Hematopoietic multipotent progenitor cell treated with erythropoietin and hydrocortisone succinate and interleukin-3 and kit ligand, for 15 days (in vitro differentiated cells): ENCODE measurements around the gene MGME1.

Experiments
- DNase-seq: peaks from one replicate; pipeline ENCODE4 v3.0.0-alpha.2; 2015; ENCODE audit warnings: low spot score

MGME1 gene

DNA sequence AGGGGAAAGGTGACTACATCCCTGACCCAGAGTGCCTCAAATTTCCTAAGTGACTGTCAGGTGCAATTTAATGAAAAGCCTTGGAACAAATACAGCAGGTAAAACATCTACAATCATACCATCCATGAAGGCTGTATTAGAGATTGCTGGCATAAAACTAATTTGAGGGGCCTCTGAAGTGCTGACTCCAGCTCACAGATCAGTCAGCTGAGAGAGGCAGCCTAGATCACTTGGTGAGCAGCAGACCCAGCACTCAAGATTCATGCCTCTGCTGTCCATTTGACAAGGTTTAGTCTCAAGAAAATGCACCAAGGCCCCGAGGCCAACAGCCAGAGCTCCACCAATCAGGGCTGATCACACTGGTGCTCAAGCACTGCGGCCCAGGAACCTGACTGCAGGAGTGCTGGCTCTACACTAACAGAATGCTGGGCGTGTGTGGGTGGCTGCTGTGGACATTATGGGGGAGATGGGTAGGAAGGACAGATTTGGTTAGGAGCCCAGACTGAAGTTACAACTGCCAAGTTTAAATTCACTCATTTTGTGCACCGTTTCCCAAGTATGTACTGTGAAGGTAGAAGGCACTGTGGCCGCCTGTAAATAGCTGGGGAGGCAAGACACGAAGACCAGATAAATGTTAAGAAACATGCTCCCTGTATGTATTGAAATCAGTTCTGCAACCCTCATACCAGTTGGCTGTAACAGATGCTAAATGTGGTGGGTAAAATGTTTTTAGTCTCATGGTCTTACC, 28.4 kb upstream of the MGME1 start:
- DNase-seq: no peak

DNA sequence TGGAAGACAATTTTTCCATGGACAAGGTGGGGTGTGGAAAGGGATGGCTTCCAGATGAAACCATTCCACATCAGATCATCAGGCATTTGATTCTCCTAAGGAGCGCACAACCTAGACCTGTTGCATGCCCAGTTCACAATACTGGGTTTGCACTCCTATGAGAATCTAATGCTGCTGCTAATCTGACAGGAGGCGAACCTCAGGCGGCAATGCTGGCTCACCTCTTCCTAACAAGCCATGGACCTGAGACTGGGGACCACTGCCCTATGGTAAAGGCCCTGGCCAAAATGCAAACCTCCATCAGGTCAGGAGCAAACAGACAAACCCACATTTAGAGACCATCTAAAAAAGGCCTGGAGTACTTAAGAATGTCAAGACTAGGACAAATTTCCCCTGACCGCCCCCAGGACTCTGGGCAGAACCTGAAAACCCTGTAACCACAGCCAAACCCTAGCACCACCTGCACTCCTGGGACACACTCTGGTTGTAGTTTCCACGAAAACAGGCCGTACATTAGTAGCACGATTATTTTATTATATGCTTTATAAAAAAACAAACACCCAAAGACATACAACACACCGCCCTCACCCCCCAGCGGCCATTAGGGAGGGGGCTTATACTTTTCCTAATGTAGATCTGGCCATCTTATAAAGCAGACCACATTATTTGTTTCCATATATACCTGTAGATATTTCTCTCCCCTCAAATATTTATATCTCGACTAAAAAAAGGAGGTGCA, 27.6 kb upstream of the MGME1 start:
- no peak for DNase-seq

DNA sequence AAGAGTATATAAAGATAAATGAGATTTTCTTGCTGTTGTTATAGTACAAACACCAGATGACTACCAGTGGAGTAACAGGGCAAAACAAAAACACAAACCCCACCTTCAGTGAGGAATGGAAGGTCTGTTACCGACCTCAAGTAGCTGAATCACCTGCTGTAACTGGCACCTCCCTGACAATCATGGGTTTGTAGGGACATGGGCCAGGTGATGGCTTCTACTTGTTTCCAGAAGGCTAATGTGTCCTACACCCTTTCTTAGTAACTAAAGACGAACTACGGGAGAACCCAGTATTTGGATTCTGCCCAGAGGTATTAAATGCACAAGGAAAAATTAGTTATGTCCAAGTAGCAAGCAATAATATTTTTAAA, 27.0 kb upstream of the MGME1 start:
- no peak for DNase-seq

DNA sequence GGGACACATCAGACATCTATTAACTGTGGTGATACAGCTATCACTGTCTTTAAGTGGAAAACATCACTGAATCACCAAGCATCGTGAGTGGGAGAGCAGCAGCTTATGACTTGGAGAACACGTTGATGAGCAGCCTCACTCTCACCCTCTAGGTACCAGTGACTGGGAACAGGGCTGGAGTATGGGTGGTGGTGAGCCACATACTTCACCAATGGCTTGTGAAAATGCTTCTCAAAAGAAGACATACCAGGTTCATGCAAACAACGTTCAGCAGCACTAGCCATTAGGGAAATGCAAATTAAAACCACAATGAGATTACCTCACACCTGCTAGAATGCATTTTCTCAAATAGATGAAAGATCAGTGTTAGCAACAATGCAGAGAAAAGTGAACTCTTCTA, 25.5 kb upstream of the MGME1 start:
- no peak for DNase-seq

DNA sequence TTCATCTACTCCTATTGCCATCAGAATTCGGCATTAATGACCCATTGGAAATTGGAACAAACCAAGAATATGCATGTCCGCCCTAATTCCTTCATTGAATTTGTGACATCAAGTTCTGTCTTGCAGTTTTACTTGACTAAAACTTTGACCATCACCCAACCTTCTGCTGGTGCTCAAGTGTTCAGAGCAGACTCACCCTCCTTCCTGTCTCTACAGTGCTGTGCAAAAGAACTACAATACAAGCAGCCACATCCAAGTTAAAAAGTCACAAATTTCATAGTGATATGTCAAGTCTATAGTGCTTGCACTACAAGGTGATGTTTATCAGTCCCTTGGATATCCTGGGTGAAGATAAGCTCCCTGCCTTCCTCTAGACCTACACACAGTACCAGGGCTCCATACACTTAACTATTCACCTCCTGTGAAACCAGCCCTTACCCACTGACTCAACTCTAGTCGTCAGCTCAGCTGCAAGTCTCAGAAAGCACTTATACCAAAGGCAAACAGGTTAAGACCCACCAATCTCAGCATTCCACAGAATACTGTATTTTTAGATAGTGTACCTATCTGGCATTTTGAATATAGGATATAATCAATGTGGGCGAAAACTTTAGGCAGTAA, 23.9 kb upstream of the MGME1 start:
- no peak for DNase-seq

DNA sequence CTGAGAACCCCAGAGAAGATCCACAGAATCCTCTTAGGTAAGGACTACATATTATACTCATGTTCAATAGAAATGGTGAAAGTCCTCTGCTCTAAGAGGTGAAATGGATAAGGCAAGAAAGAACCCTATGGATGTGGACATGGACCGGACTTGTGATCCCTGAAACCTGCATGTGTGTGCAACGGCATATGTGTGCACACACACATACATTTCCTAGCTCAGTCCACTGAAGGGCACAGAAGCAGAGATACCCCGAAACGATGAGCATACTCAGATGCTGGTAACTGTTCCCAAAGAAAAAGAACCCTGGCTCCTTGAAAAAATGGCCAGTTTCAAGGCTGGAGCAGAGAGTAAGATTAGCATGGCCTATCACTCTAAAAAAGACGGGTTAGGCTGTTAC, 22.8 kb upstream of the MGME1 start:
- no peak for DNase-seq

DNA sequence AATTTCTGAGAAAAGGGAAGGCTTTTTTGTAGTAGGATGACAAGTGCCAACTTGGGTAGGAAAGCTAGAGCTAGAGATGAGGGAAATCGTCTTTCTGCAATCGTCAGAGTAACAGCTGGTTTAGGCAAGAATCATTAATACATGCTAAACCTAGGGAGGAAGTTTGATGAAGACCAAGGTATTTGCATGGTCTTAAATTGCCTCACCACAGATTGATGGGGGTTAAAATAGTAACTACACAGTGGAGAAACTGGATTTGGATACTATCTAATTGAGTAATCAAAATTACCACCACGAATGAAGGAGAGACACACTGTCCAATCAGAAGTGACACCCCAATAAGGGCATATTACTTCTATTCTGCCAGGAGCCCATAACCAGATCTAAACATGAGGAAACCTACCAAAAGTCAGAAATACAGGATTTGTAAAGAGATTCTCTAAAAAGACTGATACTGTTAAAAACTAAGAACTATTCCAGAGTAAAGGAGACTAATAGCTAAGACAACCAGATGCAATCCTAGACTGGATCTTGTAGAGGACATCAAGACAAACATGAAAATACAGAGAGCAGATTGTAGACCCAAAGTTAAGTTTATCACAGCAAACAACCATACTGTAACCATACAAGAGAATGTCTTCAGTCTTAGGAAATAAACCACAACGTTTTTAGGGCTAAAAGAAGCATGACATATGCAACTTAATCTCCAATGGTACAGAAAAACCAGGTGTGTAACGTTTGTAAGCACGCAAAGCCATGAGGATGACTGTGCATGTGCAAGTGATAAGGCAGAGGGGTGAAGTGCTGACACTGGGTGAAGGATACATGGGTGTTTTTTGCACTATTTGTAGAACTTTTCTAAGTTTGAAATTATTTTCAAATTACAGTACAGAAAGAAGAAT, 22.0 kb upstream of the MGME1 start:
- no peak for DNase-seq

DNA sequence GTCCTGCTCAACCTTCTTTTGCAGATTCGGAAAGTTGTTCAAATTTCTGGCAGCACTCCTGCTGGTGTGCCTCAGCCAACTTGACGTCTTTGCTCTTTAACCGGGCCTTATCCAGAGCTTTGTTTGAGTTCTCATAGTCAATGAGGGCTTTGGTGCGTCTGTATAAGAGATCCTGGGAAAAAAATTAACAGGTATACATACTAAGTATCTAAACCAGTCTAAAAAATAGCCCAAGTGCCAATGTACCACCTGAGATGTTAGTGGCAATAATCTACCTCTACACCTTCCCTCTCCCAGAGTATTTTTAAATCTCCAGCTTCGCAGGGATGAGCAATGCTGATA, 21.4 kb upstream of the MGME1 start:
- no peak for DNase-seq

DNA sequence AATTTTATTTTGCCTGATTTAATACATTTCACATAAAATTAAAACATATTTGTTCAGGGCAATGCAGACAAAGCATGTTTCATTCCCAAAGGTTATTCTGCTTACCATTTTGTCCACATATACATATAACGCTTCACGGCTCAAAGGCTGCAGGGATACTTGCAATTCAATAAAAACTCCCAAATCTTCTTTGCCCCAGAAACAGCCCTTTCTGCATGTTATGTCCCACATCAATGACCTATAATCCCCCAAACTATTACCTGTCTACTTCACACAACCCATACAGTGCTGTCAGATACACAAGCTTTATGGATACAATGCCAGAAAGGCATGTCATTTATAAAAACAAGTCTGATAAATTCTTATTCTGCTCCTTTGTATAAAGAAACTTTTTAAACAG, 20.4 kb upstream of the MGME1 start:
- no peak for DNase-seq

DNA sequence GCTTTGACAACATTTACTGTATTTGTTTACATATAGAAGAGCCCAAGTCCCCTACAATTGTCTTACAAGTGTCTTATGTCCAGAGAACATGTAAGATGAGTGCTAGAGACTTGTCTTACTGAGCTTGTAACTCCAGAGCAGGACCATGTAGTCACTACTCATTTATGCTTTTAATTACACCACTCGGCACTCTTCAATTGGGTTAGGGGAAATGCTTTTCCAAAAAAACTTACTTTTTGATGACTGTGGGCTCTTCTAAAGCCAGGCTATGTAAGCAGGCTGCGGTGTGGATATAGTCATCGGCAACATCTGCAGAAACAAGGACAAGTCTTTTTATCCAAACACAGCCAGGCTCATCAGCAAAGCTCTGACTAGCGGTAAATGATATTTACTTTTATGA, 18.9 kb upstream of the MGME1 start:
- DNase-seq: no peak

DNA sequence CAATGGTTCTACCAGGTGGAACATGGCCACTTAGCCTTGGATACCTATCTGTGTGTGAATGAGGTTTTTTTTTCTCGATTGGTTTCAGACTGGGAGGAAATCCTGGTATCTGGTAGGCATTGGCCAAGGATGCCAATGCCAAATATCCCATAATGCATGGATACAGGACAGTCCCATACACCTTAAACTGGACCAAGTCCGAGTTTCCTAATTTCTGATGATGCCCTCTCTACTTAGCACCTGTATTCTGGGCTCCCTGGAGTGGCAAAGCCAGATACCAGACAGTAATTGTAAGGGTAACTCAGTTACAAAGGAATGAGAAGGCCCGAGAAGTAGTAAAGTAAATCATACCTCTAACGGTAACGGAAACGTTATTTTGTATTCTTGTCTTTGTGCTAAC, 18.1 kb upstream of the MGME1 start:
- no peak for DNase-seq

DNA sequence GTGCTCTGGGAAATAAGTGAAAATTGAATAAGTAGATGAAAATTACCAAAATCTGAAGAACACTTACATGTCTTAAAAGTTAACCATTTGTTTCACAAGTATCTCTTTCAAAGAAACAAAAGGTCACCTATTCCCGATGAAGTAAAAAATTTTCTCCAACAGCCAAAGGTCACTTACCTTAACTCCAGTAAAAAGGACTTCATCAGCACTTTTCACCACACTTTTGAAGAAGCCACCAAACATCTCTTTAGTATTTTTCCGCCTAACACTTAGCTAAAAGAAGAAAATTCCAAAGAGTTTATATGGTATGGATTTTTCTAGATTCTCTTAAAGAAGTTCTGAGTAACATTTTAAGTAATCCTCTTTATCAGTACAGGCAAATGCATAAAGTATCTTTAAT, 17.5 kb upstream of the MGME1 start:
- DNase-seq: no peak

DNA sequence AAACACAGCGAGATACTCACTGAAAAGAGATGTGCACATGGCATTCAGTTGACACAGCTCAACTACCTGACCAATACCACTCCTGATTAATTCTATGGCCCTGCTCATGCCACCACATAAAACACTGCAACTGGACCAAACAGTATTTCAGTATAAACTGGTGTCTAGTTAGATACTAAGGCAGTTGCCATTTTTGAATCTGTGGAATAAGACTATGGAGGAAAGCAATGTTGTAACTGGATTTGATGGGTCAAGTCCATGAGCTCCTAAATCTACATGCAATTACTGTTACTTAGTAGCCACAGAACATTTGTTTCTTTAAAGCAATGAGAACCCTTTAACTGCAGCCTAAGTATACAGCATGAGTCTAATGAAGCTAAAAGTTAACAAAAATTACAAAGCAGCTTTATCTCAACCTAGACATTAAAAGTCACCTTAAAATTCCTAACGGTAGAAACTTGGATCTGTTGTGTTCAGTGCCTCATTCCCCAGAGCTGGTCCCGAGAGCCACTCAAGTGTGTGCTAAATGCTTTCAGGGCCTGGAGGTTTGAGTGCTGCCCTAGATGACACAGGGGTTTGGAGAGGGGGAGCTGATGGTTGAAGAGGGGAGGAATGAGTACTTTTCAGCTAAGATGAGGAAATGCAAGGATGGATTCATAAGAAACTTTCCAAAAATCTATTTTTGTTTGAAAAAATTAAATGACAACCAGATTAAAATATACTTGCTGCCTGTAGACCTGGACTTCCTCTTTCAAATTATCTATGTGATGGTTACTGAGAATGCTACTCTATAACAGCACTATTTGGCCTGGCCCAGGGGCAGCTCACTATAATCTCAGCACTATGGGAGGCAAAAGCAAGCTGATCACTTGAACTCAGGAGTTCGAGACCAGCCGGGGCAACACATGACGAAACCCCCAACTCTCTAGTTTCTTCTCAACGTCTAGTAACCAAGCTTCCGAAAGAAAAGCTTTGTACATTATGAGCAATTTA, 15.8 kb upstream of the MGME1 start:
- DNase-seq: no peak

DNA sequence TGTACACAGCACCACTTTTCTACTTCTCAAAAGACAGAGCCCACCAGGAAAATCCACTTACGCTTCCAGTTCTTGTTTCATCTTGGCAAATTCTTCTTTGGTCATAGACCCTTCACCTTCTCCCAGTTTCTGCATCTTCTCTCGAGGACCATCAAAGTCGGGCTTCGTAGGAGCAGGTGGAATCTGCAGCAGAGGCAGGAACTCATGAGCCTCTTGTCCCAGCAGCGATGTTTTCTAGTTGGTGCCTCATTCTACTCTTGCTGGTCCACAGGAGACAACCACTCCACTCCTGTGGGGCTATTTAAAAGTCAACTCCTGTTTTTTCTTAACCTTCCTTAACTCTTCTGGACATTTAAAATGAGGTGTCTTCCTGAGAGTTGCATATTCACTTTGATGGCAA, 14.9 kb upstream of the MGME1 start:
- DNase-seq: no peak

DNA sequence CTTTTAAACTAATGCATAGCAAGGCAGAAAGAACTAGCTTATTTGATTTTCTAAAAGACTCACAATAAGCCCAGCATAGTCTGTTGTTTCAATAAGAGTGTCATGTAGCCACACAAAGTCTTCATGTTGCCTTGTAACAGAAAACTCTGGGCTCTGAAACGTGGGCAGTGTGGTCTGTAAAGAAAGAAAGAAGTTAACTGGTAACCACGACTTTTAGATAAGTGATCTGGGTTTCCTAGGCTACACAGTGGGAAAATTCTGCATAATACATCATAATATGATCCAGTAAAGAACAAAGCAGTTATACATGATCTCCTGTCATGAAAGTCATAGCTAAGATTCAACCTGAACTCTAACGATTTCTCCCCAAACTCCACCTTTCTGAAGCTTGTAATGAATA, 13.5 kb upstream of the MGME1 start:
- DNase-seq: no peak

DNA sequence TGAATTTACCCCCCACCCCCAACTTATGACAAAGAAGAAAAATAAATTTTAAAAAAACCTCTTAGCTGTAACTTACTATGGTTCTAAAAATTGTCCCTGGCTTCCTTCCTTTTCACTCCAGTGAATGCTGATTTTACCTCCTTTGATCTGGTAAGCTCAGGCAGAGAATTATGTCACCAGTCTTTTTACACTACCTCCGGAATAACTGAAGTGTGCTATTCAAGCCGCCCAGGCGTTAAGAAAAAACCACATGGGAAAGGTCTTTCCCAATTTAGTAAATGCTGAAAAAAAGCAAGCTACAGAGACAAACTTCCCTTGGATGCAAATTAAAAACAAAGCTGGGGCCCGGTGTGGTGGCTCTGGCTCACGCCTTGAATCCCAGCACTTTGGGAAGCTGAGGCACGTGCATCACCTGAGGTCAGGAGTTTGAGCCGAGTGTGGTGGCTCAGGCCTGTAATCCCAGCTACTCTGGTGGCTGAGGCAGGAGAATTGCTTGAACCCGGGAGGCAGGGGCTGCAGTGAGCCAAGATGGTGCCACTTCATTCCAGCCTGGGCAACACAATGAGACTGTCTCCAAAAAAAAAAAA, 12.6 kb upstream of the MGME1 start:
- DNase-seq: no peak

DNA sequence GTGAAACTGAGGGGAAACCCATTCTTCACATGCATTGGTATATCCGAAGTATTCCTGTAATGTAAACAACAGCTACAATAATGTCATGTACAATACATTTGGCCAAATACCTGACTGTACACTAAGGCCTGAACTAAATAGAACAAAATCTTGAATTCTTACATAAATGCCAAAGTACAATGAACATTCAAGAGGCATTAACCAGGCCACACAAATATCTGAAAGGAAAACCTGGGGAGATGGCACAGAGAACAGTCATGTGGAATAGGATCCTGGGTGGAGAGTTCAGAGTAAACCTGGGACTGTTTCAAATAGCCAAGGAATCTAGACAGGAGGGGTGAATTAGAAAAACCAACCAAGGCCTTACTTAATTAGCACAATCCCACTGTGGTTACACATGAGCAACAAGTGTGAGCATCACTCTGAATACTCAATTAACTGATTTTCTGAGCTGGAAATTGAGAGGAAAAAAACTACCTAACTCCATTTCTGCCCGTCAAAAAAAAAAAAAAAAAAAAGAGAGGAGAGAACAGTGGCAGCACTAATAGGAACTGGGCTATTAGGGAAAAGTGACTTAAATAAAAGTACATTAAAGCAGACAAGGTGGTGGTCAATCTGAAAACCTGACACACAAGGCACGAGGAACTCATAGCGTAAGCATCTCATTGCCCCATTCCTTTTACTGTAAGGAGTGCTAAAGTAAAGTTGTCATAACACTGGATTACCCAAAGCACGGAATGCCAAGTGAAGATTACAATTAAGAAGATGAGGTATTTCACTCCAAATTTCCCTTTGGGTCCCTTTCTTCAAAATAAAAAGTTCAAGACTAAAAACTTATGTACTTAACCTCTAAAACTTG, 11.1 kb upstream of the MGME1 start:
- DNase-seq: no peak

DNA sequence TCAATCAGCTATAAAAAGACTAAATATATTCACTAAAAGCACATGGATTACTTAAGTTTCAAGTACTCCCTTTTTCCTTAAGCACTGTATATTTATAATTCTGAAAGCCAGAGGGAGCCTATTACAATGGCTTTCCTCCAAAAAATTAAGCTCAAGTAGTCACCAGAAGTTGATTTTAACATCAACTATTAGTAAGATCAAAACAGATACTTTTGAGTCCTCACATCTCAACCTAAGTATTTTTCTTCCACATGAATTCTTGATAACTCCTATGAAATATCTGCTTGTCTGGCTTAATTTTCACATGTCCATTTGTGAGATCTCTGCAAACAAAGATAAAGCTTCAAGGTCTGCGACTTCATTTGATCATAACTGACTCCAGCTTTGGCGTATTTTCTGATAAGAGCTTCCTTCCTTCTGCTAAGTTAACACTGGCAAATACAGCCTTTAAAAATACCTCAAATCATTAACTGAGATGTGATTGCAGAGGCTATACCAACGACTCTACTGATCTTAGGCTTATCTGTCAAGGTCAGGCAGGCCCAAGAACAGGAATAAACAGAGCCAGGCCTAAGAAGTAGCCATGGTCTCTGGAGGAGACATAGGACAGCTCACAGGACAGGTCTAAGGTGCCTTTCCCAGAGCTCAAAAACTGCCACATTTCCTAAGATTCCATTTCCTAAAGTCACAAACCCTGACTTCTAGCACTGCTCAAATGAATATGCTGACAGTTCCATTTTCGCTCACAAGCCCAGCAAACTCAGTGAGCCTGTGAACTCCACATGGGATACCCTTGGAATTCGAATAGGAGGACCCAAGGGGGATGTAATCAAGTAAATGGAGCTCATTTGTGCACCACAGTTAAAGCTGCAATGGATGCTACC, 10.2 kb upstream of the MGME1 start:
- peak; percentile 43 for DNase-seq

DNA sequence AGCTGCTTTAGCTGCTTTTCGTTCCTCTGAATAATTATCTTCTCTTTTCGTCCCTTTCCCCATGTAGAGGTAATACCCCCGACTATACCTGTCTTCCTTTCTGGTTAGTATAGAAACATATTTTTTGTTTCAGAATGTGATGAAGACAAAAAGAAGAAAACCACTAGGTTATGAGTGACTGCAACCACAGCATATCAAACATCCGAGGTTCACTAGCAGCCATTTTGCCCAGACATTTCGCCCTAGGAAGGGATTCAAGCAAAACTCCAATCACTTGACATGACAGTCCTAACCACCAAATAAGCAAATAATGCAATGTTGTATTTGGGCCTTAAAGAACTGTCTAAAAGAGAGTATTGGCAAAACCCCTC, 9.6 kb upstream of the MGME1 start:
- DNase-seq: no peak
